GM19328 (cell line): ENCODE data around the gene BMAL2.

Experiments
- ATAC-seq: cut with Tn5 transposase; IDR thresholded peaks from one replicate; pipeline ENCODE4 v1.9.1; 2021; ENCODE audit warnings: mild to moderate bottlenecking, moderate library complexity; ENCODE audit not compliant: unreplicated experiment

The BMAL2 gene

DNA sequence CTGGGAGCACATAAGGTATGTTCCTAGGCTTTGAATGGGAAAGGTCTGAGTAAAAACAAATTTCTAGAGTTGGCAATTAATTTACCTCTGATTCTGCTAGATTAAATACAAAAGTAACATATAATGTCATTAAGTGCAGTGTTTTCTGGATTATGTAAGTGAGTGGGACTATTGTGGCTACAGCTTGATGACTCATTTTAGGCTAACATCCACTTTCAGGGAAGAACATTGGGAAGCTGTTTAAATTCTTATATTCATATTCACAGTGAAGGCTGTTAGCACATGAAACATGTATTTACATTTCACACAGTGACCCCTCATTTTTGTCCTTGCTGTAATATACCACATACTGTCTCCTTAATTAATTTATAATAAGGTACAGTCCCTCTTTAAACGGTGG lies 13.2 kb upstream of the BMAL2 start:
- ATAC-seq = no peak

DNA sequence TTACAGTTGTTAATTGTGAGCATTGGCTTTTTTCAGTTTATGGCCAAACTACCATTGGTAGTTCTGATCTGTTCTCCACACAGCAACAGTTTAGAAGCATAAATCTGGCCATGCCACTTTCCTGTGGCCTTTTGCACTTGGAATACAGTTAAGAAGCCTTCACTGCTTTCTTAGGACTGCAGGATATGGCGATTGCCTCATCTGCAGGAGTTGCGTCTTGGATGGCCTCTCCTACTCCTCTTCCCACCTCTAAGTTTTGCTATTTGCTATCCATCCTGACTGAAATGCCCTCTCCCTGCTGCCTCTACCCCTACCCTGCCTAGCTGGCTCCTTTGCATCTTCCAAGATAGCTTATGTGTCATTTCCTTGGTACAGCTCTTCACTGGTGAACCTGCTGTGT lies 12.8 kb upstream of the BMAL2 start:
- no peak for ATAC-seq

DNA sequence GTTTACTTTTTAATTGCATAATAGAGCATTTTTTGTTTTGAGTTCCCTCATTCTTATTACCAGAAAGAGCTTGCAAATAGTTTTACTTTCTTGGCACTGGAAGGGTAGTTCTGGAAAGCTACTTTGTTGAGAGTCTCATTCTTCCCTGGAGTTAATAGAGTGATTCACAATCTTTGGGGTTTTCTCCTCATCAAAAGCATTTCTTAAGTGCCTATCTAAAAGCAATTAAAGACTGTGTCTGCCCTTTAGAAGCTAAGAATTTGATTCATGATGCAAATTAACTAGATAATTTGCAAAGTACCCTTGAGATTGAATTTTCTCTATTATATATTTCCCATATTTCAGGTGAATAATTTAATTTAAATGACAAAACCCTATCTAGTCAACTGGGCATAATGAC lies 8.1 kb upstream of the BMAL2 start:
- ATAC-seq = no peak

DNA sequence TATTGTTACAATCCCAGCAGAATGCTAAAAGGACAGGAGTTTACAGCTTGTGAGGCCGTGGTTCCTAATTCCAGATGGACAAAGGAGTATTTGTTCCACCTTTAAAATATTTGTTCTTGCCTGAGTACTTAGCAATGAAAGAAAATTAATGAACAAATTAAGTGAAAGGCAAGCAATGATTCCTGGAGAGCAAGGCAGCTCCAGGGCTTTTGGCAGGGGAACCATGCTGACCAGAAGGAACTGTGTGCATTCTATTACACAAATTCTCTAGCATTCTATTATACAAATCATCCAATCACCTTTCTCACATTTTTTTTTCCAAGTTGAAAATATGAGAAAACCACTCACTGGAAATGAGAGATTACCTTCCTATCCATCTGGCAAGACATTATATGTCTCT lies 1.8 kb upstream of the BMAL2 start:
- ATAC-seq = no peak

DNA sequence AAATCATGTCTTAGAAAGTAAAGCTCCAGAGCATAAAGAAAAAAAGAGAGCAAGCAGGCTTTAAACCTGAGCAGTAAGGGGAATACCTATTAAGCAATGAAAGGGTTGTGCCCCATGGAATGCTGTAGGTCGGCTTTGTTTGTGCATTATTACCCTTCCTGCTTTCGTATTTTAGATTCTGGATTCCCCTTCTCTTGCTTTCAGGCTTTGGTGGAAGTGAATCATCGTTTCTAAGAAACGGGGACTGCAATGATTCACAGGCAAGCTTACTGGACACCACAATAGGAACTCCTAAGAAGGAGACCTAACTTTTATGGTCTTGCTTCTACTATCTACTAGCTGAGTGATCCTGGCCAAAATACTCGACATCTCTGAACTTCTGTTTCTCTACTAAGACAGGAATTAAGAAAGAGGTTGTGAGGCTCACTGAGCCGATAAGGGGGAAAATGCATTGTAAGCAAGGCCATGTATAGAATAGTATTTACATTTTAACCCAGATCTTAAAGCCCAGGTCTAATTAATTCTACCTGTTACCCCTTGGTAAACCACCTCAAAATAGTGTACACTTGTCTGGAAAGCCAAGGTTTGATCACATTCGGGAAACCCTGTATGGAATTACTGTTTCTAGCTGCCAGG lies 1.2 kb upstream of the BMAL2 start:
- ATAC-seq = no peak

DNA sequence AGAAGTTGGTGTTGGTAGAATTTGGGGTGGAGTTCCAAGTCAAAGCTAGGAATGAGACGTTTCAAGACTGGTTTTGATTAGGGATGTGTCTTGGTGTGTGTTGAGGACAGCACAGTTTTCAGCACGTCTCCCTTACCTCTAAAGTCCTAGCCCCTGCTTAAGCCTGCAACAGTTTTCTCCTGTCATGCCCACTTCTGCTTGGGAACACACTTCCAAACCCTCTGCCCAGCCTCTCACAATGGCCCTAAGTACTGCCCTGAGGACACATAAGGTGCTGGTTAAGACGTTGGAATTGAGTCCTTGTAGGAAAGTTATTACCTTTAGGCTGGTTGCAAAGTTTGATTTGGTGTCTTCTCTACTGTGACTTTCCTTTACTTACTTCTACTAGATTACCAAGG lies 710 bp upstream of the BMAL2 start:
- ATAC-seq = no peak

DNA sequence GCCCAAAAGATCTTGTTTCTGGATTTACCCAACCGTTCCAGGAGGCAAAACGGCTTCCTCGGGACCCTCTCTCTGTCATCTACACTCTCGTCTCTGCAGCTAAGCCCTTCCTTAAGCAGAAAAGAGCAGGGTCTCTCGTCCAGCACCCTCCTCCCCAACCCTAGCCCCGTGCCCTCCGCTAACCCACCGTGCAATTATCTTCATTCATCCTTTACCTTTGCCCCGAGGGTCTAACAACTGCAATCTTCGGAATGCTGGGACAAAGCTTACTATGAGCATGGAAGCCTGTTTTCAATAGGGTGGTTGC lies 276 bp upstream of the BMAL2 start:
- no peak for ATAC-seq

DNA sequence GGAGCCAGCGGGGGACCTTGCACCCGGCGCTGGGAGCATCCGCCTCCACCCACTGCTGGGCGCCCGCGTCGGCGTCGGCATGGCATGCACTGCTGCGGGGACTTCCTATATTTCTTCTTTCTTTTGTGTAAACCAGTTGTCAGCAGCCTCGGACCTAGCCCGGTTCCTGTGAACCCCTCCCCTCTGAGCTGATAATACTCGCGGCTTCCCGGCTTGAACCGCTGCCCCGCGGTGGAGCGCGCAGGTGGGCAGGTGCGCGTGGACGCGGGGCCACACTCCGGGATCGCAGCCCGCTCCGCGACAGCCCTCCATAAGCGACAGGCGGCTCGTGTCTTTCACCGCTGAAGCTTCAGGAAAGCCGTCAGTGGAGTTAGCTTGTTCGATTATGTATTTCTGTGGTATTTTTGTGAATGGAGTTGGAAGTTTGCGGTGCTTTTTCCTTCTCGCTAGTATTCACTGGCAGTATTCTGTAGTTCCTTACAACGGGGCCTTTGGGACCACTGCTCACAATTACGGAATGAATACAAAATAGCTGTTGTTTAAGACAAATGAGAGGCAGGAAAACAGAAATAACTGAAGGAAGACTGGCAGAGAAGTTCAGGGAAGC lies 870 bp downstream of the BMAL2 start:
- ATAC-seq = peak; percentile 33

DNA sequence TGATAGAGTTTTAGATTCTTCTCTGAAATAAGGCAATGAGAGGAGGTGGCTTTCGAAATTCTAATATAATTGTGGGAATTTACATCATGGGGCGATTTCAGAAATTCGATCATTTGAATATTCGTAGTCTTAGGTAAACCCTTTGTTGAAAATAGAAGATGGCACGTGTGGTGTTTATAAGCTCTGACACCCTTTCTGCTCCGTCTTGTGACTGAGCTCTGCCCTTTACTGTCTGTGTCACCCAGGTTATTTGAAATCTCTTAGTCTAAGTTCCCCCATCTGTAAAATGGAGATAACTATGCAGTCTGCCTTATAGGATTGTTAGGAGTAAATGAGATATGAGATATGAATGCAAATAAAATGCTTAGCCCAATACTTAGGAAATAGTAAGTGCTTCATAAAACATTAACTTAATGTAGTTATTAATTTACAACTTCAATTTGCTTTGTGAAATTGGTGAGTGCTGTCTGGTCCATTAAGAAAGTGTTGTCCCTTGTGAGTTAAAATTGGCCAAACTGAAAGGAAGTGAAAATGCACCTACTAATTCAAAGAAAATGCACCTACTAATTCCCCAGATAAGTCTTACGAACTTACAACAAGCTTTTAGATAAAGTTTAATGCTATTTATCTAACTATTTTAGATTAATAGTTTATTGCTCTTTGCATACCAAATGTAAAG lies 1.5 kb downstream of the BMAL2 start:
- ATAC-seq = no peak

DNA sequence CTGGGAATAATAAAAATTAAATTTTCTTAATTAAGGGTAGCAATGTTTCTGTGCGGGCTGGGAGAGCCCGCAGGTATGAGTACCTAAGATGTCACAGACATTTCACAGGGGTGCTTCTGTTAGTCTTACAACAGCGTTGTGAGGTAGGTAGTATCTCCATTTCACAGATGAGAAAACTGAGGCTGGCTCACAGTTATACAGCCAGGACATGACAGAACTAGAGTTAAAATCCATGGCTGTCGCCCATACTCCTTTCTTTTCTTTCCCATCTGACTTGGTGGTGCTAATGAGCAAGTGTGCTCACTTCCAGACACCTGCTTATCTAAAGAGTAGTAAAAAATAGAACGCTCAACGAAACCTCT lies 2.1 kb downstream of the BMAL2 start:
- ATAC-seq = no peak

DNA sequence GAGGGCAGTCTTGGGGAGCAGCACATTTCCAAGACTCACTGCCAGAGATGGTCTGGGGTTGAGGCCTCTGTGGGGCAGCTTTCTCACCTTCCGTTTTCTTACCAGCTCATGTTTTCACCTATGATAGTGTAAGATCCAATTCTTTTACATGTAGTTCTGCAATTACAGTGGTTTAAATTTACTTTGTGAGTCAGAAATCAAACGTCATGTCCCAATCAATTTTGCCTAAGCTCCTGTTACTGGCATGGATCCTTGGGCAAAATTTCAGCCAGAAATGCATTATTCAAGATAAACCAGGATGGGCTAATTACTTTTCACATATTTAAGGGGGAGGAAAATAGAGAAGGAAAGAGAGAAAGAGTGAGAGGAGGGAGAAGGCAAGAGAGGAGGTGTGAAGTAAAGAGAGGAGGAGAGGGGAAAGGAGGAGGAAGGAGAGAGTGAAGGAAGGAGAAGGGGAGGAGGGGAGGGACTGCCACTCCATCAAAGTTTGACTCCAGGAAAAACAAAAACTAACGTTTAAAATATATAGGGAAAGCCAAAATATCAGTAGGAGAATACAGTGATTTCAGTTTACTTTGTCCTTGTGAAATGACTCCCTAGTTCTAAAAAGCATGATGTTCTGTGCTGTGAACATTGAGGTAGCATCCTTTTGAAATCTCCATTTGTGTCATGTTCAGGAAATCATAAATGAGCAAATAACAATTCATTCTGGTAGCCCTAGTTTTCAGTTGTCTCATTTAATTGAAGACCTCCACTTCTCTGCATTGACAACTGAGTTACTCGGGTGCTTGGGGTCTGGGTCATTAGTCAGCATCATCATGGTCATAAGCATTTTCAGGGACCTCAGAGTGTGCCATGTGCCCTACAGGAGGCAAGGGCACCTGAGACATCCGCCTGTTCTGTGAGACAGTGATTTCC lies 3.0 kb downstream of the BMAL2 start:
- ATAC-seq = no peak

DNA sequence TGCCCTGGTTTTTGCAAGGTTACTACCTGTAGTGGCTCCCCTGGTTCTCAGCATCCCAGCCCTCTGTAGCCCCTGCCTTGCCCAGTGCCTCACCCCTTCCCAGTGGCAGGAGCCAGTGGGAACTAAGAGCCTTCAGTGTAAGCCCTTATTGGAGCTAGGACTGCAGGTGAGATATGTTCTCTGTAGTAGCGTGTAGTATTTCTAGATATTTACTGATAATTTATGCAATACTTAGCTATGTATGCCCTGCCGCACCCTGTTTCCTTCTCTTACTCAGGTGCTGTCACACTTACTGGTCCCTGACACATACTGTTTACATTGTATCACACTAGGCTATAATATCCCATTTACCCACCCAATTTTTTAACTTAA lies 3.6 kb downstream of the BMAL2 start:
- no peak for ATAC-seq

DNA sequence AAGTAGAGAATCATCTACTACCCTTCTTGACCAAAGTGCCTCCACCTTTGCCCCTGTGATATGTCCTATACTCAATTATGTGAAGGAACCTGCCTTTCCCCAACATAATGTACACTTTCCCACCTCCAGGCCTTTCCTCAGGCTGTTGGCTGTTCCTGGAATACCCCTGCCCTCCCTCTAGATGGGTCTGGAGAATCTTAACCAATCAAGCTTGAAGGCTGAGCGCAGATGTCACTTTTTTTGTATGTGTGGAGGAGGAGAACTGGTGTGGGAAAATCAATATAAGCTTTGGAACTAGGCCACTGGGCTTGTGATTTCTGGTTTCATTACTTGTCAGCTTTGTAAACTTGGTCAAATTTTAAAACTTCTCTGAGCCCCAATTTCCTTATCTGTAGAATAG lies 4.7 kb downstream of the BMAL2 start:
- ATAC-seq = no peak

DNA sequence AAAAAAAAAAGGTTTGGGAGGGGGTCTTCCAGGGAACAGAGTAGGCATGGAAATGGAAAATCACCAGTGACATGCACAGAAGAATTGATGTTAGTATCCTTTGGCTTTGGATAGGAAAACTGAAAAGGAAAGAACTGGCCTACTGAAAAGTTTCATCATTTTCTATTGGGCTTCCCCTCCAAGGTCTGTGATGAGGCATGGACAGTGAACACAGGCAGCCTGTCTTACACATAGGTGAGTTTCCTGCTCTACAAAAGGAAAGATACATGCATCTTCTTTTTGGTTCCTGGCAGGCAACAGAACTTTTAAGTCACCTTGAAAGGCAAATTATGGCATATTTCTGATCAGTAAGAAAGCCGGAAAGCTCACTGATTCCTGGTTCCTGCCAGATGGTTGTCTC lies 5.8 kb downstream of the BMAL2 start:
- ATAC-seq = no peak

DNA sequence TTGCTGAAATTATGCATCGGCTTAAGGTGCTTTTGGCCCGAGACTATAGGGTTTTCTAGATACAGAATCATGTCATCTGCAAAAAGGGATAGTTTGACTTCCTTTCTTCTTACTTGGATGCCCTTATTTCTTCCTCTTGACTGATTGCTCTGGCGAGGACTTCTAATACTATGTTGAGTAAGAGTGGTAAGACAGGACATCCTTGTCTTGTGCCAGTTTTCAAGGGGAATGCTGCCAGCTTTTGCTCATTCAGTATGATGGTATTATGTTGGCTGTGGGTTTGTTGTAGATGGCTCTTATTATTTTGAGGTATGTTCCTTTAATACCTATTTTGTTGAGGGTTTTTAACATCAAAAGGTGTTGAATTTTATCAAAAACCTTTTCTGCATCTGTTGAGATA lies 8.3 kb downstream of the BMAL2 start:
- no peak for ATAC-seq

DNA sequence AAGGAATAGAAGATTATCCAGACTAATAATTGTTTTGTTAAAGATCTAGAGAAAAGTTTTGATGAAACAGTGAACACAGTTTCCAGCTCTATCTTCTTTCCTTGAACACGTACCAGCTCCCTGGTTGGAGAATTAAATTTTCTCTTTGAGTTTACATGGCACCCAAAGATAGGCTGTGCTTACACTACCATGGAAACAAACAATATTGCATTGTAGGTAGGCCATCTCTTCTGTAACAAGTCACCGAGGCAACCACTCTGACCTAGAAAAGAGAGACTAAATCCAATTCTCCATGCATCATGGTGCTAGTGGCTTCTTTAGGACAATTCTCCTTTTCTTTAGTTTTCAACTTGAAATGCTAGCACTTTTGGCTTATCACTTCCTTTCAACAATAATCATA lies 9.9 kb downstream of the BMAL2 start:
- no peak for ATAC-seq

DNA sequence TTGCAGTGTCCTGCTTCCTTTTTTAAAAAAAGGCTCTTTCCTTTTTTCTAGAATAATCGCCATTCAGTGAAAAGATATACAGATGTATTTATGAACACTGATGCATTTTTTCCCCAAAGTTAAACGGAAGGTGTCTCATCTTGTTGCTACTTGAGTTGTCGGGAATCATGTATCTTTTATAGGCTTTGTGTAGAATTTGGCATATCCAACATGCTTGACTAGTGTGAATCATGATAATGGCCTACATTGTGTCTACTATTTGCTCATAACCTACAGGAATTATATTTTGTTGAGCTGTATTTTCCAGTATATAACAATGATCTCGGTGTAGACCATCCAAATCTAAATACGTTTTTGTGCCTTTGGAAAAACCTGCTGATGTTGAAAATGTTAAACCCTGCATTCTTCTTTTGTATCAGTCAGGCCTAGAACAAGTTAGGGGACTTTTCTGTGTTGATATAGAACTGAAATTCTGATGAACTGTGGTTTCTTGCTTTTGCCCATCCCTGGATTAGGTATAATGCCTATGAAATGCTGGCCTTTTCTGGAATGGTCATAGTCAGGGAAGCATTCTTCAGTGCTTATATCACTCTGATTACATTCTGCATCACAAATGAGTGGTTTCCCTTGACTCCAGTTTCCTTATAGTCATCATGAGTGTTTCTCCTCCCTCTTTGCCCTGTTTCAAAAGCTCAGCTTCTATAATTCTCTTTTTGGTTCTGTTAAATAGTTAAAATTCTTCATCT lies 10.8 kb downstream of the BMAL2 start:
- ATAC-seq = no peak

DNA sequence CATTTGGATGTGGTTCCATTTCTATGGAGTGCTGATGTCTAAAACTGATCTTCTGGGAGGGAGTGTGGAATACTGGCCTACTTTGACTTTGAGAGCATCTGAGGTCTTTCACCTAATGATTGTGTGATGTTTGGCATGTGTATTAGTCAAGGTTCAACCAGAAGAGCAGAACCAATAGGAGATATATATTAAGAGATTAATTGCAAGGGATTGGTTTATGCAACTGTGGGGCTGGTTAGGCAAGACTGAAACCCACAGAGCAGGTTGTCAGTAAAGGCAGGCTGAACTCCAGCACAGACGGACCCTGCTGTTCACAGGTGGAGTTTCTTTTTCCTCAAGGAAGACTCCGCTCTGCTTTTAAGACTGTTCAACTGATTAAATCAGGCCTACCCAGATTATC lies 11.6 kb downstream of the BMAL2 start:
- no peak for ATAC-seq

DNA sequence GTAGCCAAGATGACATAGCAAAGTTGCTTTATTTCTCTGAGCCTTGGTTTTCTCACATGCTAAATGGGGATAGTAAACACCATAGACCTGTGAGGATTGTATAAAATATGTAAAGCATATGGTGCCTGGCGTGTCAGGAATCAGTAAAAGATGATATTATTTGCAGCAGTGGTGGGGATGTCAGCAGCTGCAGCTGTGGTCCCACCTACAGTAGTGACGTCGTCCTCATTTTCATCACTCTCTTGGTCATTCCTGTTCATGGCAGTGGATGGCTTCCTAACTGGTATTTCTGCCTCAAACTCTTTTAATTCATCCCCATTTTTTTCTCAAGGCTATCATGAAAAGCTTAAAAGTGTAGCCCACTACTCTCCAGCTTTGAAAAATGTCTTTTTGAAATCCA lies 12.1 kb downstream of the BMAL2 start:
- no peak for ATAC-seq

DNA sequence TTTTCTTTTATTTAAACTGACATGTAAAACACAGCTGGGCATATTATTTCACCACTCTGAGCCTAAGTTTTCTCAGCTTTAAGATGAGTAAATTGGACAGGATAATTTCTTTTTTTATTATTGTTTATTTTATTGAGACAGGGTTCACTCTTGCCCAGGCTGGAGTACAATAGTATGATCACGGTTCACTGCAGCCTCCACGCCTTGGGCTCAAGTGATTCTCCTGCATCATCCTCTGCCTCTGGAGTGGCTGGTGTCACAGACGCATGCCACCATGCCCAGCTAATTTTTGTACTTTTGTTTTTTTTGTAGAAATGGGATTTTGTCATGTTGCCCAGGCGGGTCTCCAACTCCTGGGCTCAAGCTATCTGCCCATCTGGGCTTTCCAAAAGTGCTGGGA lies 12.7 kb downstream of the BMAL2 start:
- no peak for ATAC-seq

DNA sequence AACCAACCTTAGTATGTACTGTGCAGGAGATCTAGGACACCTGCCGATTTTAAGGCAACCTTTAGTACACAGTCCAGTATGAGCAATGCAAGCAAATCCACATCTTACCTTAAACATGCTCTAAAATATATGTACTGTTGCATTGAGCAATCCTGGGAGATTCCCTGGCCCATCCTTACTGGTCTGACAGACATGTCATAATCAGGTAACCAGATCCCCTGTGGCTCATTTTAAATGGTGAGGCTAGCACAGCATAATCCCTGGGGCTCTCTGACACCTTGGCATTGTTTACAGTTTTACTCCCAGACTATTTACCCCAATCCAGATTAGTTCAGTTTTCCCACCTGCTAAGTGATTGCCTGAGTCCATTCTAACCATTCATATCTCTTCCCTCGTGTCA lies 15.1 kb downstream of the BMAL2 start:
- no peak for ATAC-seq
